ENCODE measurements around the gene SLC12A3. TPM values are rescaled to one million over a fixed set of nuclear protein-coding genes. Genes with fewer than 3 reads are reported as not detected.

The SLC12A3 gene
- total RNA-seq, 2 donors from 2014 or later: not detected

- no peaks in the 10 kb centered on the region for H3K4me1 ChIP-seq (ENCODE audit: control insufficient read depth in 1 of 2, low read depth in 2 of 2)
- no peak for ATAC-seq (ENCODE audit: insufficient number of reproducible peaks, low FRiP score, low read depth)
- no peak overlapping the region for H3K4me3 ChIP-seq
- H3K9me3 ChIP-seq: no peaks in the 10 kb centered on the region
- H3K27me3 ChIP-seq (replicated peaks; ENCODE audit: insufficient read depth): no peaks in the 10 kb centered on the region
- H3K36me3 ChIP-seq: peaks cover 27% of the 10 kb centered on the region
- no peak for TF ChIP-seq CTCF (IDR thresholded peaks at IDR 0.05)
- no peak overlapping the region for H3K27ac ChIP-seq
- no peak for DNase-seq (ENCODE audit: low spot score)
Observed at GRCh38 chr16:56838622-56839337, 26.2 kb upstream of the SLC12A3 start.

- TF ChIP-seq CTCF (IDR thresholded peaks at IDR 0.05): no peak
- H3K27me3 ChIP-seq (replicated peaks; ENCODE audit: insufficient read depth): no peaks in the 10 kb centered on the region
- H3K36me3 ChIP-seq: peaks cover 22% of the 10 kb centered on the region
- DNase-seq (ENCODE audit: low spot score): no peak
- ATAC-seq (ENCODE audit: insufficient number of reproducible peaks, low FRiP score, low read depth): no peak
- no peaks in the 10 kb centered on the region for H3K4me1 ChIP-seq (ENCODE audit: control insufficient read depth in 1 of 2, low read depth in 2 of 2)
- no peak overlapping the region for H3K4me3 ChIP-seq
- no peaks in the 10 kb centered on the region for H3K9me3 ChIP-seq
- H3K27ac ChIP-seq: no peak overlapping the region
Observed at GRCh38 chr16:56841233-56841632, 23.8 kb upstream of the SLC12A3 start.

- no peaks in the 10 kb centered on the region for H3K4me1 ChIP-seq (ENCODE audit: control insufficient read depth in 1 of 2, low read depth in 2 of 2)
- H3K36me3 ChIP-seq: peaks cover 22% of the 10 kb centered on the region
- H3K27me3 ChIP-seq (replicated peaks; ENCODE audit: insufficient read depth): no peaks in the 10 kb centered on the region
- no peak for TF ChIP-seq CTCF (IDR thresholded peaks at IDR 0.05)
- no peaks in the 10 kb centered on the region for H3K9me3 ChIP-seq
- H3K27ac ChIP-seq: no peak overlapping the region
- no peak for DNase-seq (ENCODE audit: low spot score)
- no peak overlapping the region for H3K4me3 ChIP-seq
- no peak for ATAC-seq (ENCODE audit: insufficient number of reproducible peaks, low FRiP score, low read depth)
Observed at GRCh38 chr16:56841659-56842058, 23.3 kb upstream of the SLC12A3 start.

GRCh38 chr16:56842133-56842532 lies 22.9 kb upstream of the SLC12A3 start:
- no peak for TF ChIP-seq CTCF (IDR thresholded peaks at IDR 0.05)
- Histone ChIP-seq H3K27me3 (replicated peaks; ENCODE audit: insufficient read depth) (no peaks in the 10 kb centered on the region), H3K4me3 (no peak overlapping the region), H3K4me1 (ENCODE audit: control insufficient read depth in 1 of 2, low read depth in 2 of 2) (no peaks in the 10 kb centered on the region), H3K9me3 (no peaks in the 10 kb centered on the region), H3K27ac (no peak overlapping the region), H3K36me3 (peaks cover 22% of the 10 kb centered on the region)
- no peak for ATAC-seq (ENCODE audit: insufficient number of reproducible peaks, low FRiP score, low read depth)
- no peak for DNase-seq (ENCODE audit: low spot score)

GRCh38 chr16:56844056-56844455 lies 21.0 kb upstream of the SLC12A3 start:
- no peak overlapping the region for H3K27ac ChIP-seq
- no peaks in the 10 kb centered on the region for H3K9me3 ChIP-seq
- no peak for ATAC-seq (ENCODE audit: insufficient number of reproducible peaks, low FRiP score, low read depth)
- no peak overlapping the region for H3K4me3 ChIP-seq
- peaks cover 15% of the 10 kb centered on the region for H3K36me3 ChIP-seq
- no peak for DNase-seq (ENCODE audit: low spot score)
- H3K4me1 ChIP-seq (ENCODE audit: control insufficient read depth in 1 of 2, low read depth in 2 of 2): peaks cover 15 to 16% of the 10 kb centered on the region in 2 donors
- TF ChIP-seq CTCF (IDR thresholded peaks at IDR 0.05): no peak
- no peaks in the 10 kb centered on the region for H3K27me3 ChIP-seq (replicated peaks; ENCODE audit: insufficient read depth)
